HG03565 (cell line): ENCODE results near the gene LCT.
"Not testable (repeated sequence)": the region's sequence is repeated elsewhere in the genome, so short reads cannot be mapped to it uniquely, and the experiment has no call there.

Source experiments
- ATAC-seq: cut with Tn5 transposase; IDR thresholded peaks from one replicate; pipeline ENCODE4 v1.9.1; 2021; ENCODE audit warnings: mild to moderate bottlenecking, moderate library complexity; ENCODE audit not compliant: unreplicated experiment

The LCT gene

DNA sequence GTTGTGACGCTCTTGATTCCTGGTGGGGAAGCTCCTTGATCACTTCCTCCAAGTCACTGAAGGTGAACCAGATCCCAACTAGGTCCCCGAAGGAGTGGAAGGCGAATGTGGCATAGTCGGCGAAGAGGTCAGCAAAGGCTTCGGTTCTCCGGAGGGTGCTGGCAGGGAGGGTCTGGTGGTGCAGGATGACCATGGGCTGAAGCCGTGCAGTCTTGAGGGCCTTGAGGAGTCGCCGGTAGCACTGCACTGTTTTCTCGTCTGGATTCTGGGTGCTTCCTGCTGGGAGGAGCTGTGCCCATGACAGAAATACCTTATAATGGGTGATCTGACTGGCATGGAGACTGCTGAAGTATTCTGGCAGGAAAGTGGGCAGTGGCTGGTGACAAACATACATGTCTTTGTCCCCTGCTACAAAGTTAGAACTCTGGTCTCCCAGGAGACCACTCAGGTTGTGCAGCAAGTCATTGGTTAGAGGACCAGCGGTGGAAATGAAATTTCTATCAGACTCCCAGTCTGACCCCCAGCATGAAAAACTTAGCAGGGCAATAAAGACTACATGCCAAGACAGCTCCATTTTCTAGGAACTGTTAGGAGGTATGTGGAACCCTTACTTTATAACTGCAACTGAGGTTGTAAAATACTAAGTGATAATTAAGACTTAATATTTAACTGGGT, at the start of gene LCT:
LCT (minus strand) TSS at position 589 of the 675 bp plus-strand sequence; CDS start at position 574, 15 bp downstream.
- ATAC-seq: no peak

DNA sequence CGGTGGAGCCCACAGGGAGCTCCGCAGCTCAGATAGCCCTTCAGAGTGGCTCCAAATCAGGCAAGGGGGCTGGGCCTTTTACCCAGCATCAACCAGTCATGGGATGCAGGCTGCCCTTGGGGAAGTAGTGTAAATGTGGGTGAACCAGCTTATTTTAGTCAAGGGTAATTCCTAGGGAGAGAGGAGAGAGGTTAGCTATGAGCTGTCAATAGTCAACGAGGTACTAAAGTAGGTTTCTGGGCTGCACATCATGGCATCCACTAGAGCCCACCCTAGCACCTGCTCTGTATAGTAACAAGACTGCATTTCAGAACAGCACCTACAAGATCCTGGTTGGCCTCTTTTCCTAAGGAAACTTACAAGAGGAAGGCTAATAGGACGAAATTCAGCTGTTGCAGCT, 48.7 kb upstream of the LCT start:
- no peak for ATAC-seq

DNA sequence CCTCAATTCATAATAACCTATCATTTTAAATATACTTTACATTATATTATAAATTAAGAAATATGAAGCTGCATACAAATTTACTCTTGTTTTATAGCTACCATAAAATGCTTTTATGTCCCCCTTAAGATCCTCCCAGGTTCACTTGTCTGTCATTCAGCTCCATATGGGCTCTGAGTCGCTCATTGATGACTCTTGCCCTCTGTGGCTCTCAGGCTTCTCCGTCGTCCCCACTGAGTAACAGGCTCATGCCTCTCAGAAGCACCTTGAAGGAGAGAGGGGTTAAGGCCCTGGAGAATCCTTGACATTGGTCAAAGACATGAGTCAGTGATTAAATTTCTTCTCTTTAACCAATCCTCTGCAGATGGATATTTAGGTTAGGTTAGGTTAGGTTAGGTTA, 45.4 kb upstream of the LCT start:
- ATAC-seq: no peak

DNA sequence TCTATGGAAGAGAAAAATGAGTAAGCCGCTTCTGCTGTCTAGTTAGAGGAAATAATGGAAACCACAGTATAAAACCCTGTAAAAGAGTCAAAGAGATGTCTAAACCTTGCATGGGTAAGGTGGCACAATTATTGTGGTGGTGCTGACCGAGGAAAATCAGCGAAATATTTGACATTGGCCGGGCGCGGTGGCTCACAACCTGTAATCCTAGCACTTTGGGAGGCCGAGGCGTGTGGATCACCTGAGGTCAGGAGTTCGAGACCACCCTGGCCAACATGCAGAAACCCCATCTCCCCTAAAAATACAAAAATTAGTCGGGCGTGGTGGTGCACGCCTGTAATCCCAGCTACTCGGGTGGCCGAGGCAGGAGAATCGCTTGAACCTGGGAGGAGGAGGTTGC, 39.8 kb upstream of the LCT start:
- ATAC-seq: not testable (repeated sequence)

DNA sequence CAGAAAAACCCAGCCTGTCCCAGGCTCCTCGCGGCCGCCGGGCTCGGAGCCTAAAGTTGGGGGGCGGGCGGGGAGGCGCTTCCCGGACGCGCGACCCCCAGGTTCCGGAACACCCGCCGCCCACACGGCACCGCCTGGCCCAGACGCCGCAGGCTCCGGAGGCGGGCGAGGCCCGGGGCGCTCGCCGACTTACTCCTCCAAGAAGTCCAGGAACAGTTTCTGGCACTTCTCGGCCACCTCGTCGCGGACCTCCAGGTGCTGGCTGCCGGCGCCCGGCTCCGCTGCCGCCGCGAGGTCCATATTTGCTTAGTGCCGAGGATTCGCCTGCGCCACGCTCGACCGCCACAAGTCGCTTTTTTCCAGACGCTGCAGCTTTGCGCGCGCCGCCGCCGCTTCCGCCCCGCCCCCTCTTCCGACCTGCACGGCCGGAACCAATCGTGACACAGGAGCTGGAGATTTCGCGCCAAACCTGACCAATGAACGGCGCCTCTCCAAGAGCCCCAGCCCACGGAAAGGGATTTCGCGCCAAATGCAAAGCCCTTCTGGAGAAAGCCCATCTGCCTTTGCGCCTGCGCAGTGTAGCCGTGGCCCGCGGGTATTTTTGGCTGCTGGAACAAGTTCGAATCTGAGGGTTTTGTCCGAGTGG, 39.2 kb upstream of the LCT start, which contains the start of gene MCM6:
MCM6 (minus strand) TSS at position 378 of the 646 bp plus-strand sequence; CDS start at position 300, 78 bp downstream.
- ATAC-seq: peak; percentile 75

DNA sequence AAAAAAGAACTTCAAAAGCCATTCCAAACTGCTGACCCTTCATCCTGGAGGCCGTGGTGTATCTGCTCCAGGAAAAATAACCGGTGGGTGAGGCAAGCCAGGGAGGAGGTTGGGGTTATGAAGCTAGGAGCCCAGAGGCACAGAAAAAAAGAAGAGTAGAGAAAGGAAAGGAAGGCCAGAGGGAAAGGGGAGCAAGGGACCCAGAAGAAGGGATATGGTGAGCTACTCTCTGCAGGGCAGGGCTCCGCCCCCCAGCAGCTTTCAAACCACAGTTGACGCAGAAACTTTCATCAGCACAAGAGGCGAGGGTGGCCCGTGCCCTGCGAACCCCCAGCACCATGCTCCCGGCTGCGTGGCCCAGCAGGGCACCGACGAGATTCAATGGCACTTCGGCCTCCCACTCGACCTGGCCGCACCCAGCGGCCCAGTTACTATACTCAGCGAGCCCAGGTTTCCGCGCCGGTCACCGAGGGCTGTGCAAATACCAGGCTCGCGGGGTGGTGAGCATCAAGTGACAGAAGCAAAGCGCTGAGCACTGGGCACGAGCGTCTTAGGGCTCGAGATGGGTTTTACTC, 38.6 kb upstream of the LCT start:
- ATAC-seq: peak; percentile 36

DNA sequence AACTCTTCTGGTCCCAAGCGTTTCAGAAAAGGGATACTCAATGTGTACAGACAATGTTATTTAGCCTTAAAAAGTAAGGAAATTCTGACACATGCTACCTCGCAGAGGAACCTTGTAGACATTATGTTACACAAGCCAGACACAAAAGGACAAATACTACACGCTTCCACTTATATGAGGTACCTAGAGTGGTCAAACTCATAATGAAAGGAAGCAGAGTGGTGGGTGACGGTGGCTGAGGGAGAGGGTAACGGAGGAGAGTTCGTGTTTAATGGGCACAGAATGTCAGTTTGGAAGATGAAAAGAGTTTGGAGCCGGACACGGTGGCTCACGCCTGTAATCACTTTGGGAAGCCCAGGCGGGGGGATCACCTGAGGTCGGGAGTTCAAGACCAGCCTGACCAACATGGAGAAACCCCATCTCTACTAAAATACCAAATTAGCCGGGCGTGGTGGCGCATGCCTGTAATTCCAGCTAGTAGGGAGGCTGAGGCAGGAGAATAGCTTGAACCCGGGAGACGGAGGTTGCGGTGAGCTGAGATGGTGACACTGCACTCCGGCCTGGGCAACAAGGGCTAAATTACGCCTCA, 37.9 kb upstream of the LCT start:
- no peak for ATAC-seq

DNA sequence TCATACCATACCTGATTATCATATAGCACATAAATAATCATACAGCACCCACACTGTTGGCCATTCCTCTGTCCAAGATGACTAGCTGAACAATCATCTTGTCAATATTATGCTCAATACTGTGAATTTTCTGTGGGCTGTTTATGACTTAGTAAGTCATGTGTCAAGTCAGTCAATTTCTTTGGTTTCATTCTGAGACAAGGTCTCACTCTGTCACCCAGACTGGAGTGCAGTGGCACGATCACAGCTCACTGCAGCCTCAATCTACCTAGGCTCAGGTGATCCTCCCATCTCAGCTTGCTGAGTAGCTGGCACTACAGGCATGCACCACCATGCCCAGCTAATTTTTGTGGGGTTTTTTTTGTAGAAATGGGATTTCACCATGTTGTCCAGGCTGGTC, 33.6 kb upstream of the LCT start:
- peak; percentile 73 for ATAC-seq

DNA sequence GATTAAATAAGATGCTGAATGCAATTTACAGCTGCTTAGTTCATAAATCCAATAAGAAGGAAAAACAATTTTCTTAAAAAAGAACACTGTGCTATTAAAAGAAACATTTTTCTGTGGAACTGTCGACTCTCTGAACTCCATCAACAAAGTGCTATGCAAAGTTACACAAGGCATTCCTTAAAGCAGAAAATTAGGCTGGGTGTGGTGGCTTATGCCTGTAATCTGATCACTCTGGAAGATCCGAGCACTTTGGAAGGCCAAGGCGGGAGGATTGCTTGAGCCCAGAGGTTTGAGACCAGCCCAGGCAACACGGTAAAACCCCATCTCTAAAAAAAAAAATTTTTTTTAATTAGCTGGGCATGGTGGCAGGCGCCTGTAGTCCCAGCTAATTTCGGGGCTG, 26.2 kb upstream of the LCT start:
- no peak for ATAC-seq

DNA sequence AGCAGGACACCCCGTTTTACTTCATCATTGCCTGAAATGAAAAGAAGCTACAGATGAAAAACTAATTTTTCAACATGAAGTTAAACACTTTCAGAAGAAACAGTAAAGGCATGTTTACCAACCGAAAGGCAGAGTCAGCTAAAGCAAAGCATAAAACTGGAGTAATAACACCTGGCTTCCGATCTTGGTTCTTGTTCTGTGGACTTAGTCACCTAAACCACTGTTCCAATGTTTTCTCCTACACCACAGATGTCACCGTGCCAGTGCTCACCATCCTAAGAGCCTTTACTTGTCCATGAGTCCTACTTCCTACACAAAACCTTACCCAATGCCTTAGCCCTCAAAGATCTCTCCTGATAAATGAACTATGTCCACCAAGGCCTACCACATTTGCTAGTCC, 25.7 kb upstream of the LCT start:
- no peak for ATAC-seq

DNA sequence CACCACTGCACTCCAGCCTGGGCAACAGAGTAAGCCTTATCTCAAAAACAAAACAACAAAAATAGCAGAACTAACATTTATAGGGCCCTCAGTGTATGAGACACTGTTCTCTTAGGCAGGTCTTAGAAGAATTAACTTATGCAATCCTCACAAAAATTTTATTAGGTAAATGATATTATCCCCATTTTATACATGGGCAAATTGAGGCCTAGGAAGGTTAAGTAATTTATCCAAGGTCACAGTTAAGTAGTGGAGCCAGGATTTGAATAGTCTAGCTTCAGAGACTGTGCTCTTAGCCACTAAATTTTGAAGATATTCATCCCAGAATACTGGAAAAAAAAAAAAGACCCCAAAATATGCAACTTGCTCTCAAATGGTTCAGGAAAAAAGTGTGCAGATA, 16.4 kb upstream of the LCT start:
- ATAC-seq: no peak

DNA sequence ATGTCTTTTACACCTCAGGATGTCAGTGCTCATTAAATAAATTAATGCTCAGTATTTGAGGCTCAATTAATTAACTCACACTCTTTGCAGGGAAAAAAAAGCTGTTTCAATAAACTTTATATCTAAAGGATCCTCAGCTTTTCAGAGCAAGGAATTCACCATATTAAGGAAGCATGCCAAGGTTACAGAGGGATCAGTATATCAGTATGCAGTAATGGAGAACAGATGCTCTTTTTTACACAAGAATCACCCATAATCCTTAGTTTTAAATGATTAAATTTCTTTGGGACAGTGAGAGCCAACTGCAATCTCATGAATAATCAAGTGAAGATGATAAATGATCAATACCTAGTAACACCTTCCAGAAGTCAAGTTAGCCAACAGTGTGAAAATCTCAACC, 14.9 kb upstream of the LCT start:
- ATAC-seq: no peak

DNA sequence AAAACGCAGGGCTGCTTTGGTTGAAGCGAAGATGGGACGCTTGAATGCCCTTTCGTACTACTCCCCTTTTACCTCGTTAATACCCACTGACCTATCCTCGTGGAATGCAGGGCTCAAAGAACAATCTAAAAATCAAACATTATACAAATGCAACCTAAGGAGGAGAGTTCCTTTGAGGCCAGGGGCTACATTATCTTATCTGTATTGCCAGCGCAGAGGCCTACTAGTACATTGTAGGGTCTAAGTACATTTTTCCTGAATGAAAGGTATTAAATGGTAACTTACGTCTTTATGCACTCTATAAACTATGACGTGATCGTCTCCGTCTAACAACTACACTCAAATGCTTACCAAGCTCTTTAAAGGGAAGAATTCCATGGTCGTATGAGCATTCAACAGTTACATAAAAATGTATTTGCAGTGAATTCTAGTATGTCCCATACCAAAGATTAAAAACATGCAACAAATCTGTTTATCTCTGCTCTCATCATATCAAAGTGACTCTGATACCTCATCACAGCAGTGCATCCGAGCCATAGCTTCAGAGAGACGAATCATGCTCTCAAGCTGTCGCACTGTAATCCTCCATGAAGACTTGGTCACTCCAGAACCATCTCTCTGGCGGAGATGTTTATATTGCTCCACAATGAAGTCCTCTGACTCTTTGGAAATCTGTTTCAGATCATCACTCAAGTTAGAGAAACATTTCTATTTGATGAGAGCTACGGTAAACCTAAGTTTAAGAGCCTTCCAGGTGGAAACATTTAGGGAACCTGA, 14.1 kb upstream of the LCT start:
- ATAC-seq: no peak

DNA sequence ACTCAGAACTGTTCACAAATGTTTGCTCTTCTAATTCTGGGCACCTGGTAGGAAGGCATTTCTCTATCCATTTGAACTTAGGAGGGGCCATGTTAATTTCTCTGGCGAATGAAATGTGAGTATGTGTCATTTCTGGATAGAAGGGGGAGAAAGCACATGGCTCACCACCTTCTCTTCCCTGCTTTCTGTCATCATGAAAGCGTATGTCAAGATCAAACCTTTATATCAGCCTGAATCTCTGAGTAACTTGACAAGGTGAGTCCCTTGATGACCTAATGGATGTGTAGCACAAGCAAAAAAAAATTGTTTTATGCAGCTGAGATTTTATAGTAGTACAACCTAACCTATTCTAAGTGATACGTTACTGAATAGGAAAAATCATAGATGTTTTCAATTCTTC, 12.1 kb upstream of the LCT start:
- ATAC-seq: no peak

DNA sequence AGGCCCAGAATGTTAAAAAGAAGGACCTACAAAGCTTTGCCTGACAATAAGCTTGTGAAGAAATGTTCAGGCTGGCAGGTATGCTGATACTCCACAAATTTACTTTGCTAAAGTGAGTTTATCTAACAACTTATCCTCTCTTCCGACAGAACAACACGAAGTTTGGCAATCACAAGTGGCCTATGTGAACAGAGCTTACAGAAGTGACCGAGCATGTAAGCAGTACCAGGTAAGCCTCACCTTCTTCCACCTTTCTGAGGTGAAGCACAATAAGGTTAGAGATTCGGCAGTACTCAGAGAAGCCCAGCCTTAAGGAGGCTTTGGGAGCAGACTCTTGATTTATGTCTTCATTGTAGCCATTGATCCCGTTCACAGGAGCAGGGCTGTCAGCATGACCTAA, 9.0 kb upstream of the LCT start:
- ATAC-seq: no peak

DNA sequence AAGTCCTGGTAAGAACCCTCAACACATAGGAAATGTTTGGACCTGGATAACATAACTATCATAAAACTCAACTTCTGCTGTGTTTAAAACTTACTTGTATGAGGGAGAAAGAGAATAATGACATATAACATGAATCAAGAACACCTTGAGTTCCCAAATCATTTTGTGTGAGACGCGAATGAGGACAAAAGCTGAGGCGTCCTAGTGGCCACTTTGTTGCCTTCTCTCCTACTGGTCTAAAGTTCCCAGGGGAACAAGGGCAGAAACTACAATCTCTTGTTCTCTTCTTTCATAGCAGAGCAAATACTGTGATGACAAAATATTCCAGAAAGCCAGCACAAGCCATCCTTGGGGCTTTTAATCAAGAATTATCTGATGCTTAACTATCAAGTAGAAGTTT, 8.3 kb upstream of the LCT start:
- ATAC-seq: no peak

DNA sequence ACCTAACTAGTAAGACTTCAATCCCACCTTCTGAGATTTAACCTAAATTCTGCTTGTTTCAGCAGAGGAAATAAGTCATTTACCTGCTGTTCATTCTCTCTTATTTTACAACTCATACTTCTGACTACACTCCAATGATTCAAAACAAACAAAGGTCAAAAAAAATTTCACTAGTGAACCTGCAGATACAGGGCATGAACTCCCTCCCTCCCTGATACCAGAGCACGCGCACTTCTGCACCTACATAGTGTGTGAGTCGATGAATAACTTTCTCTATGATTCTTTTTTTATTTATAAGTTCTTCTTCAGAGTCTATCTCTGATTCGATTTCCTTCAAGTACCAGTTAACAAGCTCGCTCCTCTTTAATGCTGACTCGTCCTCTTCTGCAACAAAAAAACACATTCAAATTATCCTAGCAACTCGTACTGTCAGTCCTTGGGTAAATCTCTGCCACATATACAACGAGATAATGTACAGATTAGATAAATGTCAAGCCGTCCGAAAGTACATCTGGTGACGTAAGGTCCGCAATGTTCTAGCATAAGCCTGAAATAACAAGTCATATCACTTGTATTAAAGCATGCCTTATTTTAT, 7.4 kb upstream of the LCT start:
- ATAC-seq: no peak

DNA sequence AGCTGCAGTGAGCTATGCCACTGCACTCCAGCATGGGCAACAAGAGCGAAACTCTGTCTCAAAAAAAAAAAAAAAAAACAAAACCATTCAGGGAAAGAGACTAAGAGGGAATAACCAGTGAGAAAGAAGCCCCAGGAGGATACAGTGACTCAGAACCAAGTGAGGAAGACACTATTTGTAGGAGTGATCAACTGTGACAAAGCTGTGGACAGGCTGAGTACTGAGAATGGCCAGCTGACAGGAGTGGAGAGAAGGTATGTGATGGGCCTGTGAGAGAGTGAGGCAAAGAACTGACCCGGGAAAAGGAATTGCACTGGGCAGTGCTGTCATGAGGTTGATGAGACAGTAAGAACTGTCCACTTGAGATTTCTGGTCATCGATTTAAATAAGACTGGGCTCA, 6.7 kb upstream of the LCT start:
- ATAC-seq: no peak

DNA sequence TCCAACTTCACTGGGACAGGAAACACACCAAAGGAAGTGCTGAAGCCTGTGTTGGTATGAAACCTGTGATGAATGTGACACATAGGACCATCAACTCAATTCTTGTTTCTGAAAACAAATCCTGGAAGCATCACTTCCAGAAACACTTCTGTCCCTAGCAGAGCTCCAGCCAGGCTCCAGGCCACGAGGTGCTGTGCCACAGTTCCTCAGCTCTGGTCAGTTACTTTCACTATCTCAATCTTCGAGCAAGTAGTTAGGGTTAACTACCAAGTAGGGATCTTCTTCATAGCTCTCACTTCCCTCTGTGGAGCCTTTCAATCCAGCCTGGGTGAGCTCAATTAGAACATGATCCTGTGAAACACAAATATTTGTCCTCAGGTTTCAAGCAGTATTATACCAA, 3.6 kb upstream of the LCT start:
- ATAC-seq: no peak

DNA sequence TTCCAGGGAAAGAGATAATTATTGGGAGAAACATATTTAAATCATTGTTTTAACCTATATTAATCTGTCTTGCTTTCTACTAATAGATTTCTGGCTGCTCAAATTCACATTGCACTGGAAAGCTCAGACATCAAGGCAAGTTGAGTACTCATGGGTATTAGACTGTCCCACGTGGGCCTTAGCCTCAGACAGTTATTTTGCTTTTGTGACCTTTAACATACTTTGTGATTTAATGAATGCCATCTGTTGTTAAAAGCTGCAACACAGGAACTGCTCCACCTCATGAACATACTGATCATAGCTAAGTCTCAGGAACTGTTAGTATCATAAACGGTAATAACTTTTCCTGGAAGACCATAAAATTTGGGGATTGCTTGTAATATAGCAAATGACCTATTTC, 2.7 kb upstream of the LCT start:
- no peak for ATAC-seq

DNA sequence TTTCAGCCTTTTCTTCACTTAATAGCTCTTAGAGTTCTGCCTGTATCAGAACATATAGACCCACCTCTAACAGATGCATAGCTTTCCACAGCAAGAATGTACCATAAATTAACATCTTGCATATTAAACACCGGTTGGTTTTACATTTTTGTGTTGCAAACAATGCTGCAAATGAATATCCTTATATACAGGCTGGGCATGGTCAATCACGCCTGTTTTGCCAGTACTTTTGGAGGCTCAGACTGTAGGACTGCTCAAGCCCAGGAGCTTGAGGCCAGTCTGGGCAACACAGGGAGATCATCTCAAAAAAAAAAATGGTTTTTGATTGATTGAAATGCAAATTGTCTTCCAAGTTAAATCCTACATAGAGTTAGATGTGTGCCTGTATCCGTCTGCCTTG, 1.5 kb upstream of the LCT start:
- ATAC-seq: no peak
